HEK293 (cell line): Measurements from ENCODE around the gene RNF19B.

ENCODE experiments used
- ZBTB7A ChIP-seq: fragments of 450-650 bp; formaldehyde crosslinking; IDR thresholded peaks from 2 replicates; pipeline ENCODE4 v1.5.1; 2016; ENCODE audit warnings: low read depth, missing biosample characterization, missing genetic modification characterization
- ZNF174 ChIP-seq: fragments of 450-650 bp; formaldehyde crosslinking; IDR thresholded peaks from 2 replicates; pipeline ENCODE4 v1.5.0; 2017; ENCODE audit warnings: missing biosample characterization, mild to moderate bottlenecking, missing genetic modification characterization
- ZNF202 ChIP-seq: fragments of 450-650 bp; formaldehyde crosslinking; IDR thresholded peaks from 2 replicates; pipeline ENCODE4 v1.5.1; 2016; ENCODE audit warnings: missing biosample characterization, missing genetic modification characterization, borderline replicate concordance
- ZNF23 ChIP-seq: fragments of 450-650 bp; formaldehyde crosslinking; IDR thresholded peaks from 2 replicates; pipeline ENCODE4 v1.5.1; 2016; ENCODE audit warnings: missing biosample characterization, missing genetic modification characterization, borderline replicate concordance
- ZNF501 ChIP-seq: fragments of 450-650 bp; formaldehyde crosslinking; IDR thresholded peaks from 2 replicates; pipeline ENCODE4 v1.5.1; 2016; ENCODE audit warnings: missing biosample characterization, missing genetic modification characterization
- ZNF514 ChIP-seq: fragments of 450-650 bp; formaldehyde crosslinking; IDR thresholded peaks from 2 replicates; pipeline ENCODE4 v1.5.1; 2016; ENCODE audit warnings: missing biosample characterization, missing genetic modification characterization
- ZNF585B ChIP-seq: fragments of 450-650 bp; formaldehyde crosslinking; IDR thresholded peaks from 2 replicates; pipeline ENCODE4 v1.5.1; 2016; ENCODE audit warnings: missing biosample characterization, missing genetic modification characterization
- ZNF664 ChIP-seq: fragments of 450-650 bp; formaldehyde crosslinking; IDR thresholded peaks from 2 replicates; pipeline ENCODE4 v1.5.1; 2016; ENCODE audit warnings: missing biosample characterization, missing genetic modification characterization
- ZNF701 ChIP-seq: fragments of 450-650 bp; formaldehyde crosslinking; IDR thresholded peaks from 2 replicates; pipeline ENCODE4 v1.5.1; 2016; ENCODE audit warnings: missing biosample characterization, missing genetic modification characterization
- TF ChIP-seq, protein P1 (sequence below): fragments of 450-650 bp; formaldehyde crosslinking; IDR thresholded peaks from 2 replicates; pipeline ENCODE4 v1.5.1; 2016; ENCODE audit warnings: missing biosample characterization, missing genetic modification characterization
- TF ChIP-seq, protein P2 (sequence below): fragments of 450-650 bp; formaldehyde crosslinking; IDR thresholded peaks from 2 replicates; pipeline ENCODE4 v1.5.1; 2016; ENCODE audit warnings: missing biosample characterization, missing genetic modification characterization
- TF ChIP-seq, protein P3 (sequence below): fragments of 450-650 bp; formaldehyde crosslinking; IDR thresholded peaks from 2 replicates; pipeline ENCODE4 v1.5.1; 2016; ENCODE audit warnings: missing biosample characterization, missing genetic modification characterization
- TF ChIP-seq, protein P4 (sequence below): fragments of 450-650 bp; formaldehyde crosslinking; IDR thresholded peaks from 2 replicates; pipeline ENCODE4 v1.5.1; 2016; ENCODE audit warnings: missing biosample characterization, missing genetic modification characterization

DNA sequence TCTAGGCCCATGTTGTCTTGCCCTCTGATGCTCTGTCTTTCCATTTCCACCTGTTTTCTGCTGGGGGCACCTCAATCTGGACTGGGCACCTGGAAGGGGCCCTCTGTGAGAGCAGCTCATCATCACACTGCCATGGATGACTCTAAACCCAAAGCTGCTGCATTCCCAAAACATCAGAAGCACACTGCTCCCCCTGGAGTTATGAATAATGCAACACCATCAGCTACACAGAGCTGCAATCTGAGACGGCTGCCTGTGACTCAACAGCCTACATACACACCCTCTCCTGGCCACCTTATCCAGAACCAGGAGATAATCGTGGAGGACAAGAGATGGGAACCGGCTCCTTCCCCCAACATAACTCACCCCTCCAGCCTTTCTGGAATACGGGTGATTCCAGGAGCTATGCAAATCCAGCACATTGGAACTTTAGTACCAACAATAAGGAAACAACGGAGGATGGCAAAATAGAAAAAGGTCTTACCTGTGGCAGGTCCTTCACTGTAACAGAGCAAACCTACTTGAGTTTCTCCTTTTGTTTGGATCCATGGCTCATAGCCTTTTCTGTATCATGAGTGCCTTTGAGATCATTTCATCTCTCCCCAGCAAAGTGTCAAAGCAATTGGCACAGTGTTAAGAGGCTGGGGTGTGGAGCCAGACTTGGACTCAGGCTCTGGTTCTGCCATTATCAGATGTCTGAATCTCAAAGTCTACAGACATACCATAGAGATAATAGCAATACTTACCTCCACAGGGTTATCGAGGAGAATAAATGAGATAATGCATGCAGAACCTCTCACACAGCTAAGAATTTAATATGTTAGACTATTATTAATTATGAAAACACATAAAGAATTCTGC is 42.8 kb upstream of the RNF19B start:
- TF ChIP-seq, protein P1, sequence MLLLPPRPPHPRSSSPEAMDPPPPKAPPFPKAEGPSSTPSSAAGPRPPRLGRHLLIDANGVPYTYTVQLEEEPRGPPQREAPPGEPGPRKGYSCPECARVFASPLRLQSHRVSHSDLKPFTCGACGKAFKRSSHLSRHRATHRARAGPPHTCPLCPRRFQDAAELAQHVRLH (tag by site-specific recombination): no peak
- TF ChIP-seq ZNF701 (tag by site-specific recombination) (no peak), ZNF174 (tag by site-specific recombination) (no peak), ZNF664 (tag by site-specific recombination) (no peak), ZNF585B (no peak), ZNF23 (tag by site-specific recombination) (no peak), ZBTB7A (tag by site-specific recombination) (no peak), ZNF501 (tag by site-specific recombination) (no peak), ZNF514 (tag by site-specific recombination) (no peak), ZNF202 (tag by site-specific recombination) (no peak)
- TF ChIP-seq, protein P2, sequence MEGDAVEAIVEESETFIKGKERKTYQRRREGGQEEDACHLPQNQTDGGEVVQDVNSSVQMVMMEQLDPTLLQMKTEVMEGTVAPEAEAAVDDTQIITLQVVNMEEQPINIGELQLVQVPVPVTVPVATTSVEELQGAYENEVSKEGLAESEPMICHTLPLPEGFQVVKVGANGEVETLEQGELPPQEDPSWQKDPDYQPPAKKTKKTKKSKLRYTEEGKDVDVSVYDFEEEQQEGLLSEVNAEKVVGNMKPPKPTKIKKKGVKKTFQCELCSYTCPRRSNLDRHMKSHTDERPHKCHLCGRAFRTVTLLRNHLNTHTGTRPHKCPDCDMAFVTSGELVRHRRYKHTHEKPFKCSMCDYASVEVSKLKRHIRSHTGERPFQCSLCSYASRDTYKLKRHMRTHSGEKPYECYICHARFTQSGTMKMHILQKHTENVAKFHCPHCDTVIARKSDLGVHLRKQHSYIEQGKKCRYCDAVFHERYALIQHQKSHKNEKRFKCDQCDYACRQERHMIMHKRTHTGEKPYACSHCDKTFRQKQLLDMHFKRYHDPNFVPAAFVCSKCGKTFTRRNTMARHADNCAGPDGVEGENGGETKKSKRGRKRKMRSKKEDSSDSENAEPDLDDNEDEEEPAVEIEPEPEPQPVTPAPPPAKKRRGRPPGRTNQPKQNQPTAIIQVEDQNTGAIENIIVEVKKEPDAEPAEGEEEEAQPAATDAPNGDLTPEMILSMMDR (tag by site-specific recombination): peak; percentile 76
- TF ChIP-seq, protein P3, sequence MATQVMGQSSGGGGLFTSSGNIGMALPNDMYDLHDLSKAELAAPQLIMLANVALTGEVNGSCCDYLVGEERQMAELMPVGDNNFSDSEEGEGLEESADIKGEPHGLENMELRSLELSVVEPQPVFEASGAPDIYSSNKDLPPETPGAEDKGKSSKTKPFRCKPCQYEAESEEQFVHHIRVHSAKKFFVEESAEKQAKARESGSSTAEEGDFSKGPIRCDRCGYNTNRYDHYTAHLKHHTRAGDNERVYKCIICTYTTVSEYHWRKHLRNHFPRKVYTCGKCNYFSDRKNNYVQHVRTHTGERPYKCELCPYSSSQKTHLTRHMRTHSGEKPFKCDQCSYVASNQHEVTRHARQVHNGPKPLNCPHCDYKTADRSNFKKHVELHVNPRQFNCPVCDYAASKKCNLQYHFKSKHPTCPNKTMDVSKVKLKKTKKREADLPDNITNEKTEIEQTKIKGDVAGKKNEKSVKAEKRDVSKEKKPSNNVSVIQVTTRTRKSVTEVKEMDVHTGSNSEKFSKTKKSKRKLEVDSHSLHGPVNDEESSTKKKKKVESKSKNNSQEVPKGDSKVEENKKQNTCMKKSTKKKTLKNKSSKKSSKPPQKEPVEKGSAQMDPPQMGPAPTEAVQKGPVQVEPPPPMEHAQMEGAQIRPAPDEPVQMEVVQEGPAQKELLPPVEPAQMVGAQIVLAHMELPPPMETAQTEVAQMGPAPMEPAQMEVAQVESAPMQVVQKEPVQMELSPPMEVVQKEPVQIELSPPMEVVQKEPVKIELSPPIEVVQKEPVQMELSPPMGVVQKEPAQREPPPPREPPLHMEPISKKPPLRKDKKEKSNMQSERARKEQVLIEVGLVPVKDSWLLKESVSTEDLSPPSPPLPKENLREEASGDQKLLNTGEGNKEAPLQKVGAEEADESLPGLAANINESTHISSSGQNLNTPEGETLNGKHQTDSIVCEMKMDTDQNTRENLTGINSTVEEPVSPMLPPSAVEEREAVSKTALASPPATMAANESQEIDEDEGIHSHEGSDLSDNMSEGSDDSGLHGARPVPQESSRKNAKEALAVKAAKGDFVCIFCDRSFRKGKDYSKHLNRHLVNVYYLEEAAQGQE (tag by site-specific recombination): no peak
- TF ChIP-seq, protein P4, sequence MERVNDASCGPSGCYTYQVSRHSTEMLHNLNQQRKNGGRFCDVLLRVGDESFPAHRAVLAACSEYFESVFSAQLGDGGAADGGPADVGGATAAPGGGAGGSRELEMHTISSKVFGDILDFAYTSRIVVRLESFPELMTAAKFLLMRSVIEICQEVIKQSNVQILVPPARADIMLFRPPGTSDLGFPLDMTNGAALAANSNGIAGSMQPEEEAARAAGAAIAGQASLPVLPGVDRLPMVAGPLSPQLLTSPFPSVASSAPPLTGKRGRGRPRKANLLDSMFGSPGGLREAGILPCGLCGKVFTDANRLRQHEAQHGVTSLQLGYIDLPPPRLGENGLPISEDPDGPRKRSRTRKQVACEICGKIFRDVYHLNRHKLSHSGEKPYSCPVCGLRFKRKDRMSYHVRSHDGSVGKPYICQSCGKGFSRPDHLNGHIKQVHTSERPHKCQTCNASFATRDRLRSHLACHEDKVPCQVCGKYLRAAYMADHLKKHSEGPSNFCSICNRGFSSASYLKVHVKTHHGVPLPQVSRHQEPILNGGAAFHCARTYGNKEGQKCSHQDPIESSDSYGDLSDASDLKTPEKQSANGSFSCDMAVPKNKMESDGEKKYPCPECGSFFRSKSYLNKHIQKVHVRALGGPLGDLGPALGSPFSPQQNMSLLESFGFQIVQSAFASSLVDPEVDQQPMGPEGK (tag by site-specific recombination): no peak
